ENCODE data around the gene RAB19.

GRCh38 chr7:140453273-140453672, 49.4 kb downstream of the RAB19 start:
- TF ChIP-seq CTCF (tag by site-specific recombination; IDR thresholded peaks at IDR 0.05): no peak
- no peak for TF ChIP-seq PRDM2 (tag by site-specific recombination; IDR thresholded peaks at IDR 0.05; ENCODE audit: borderline replicate concordance)
- no peak for TF ChIP-seq ZNF26 (tag by site-specific recombination; IDR thresholded peaks at IDR 0.05)
- TF ChIP-seq ZNF174 (tag by site-specific recombination; IDR thresholded peaks at IDR 0.05): no peak
- TF ChIP-seq ZFP37 (tag by site-specific recombination; IDR thresholded peaks at IDR 0.05): no peak
- no peak for TF ChIP-seq SALL2 (tag by site-specific recombination; IDR thresholded peaks at IDR 0.05; ENCODE audit: borderline replicate concordance)
- TF ChIP-seq ZBTB26 (tag by site-specific recombination; optimal IDR thresholded peaks at IDR 0.05): no peak
- no peak for TF ChIP-seq KLF9 (tag by site-specific recombination; IDR thresholded peaks at IDR 0.05; ENCODE audit: low read depth)
- no peak for TF ChIP-seq ZBTB8A (tag by site-specific recombination; IDR thresholded peaks at IDR 0.05)
- no peak for TF ChIP-seq ZNF366 (tag by site-specific recombination; conservative IDR thresholded peaks at IDR 0.05)
- TF ChIP-seq ZNF664 (tag by site-specific recombination; IDR thresholded peaks at IDR 0.05): no peak
- TF ChIP-seq KLF16 (tag by site-specific recombination; IDR thresholded peaks at IDR 0.05): no peak
- TF ChIP-seq ZNF133 (tag by site-specific recombination; IDR thresholded peaks at IDR 0.05): no peak

All from HEK293 (cell line).